ENCODE results near the gene HAUS5. TPM values are rescaled to one million over a fixed set of nuclear protein-coding genes. Genes with fewer than 3 reads are reported as not detected.

HAUS5 gene
- total RNA-seq, 2 experiments from 2014 or later: 58.1 to 61.5 TPM

DNA sequence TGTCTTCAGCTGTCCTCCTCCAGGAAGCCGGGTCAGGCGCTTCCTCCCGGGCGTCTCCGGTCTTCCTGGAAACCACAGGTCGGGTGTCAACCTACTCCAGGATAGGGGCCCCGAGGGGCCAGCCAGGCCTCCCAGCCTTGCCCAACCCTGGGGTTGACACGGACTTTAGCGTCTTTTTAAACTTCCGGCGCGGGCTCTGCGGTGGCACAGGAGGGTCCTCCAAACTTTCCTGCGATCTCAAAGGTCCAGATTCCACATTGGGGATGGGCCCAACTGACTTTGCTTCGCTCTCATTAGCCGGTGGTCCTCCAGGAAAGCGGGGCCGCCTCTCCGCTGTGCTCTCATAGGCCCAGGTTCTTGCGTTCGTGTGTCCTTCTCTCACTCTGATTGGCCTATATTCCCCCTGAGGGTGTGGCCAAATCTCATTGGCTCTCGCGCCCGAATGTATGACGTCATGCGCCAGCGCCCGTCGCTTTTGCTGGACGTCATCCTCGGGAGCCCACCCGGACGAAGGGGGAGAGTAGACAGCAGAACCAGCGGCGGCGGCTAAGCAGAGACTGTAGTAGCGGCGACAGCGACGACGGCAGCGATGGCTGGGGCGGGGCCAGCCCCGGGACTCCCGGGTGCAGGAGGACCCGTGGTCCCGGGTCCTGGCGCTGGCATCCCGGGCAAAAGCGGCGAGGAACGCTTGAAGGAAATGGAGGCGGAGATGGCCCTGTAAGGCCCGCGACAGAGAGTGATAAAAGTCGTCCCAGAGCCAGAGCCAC lies 16.2 kb downstream of the HAUS5 start, which contains the start of gene RBM42:
RBM42 (plus strand) TSS at position 472 of the 767 bp plus-strand sequence; CDS start at position 590, 118 bp downstream.
- peak within 1 kb of the TSS; percentile 96 for H3K4me2 ChIP-seq (ENCODE audit: low read length)
- intact Hi-C loops (cut with micrococcal nuclease; ENCODE audit: unreplicated experiment): loop anchor here (2.0 to 5.0 kb wide), 3 partner anchors 16 to 381 kb away; partner anchors contain the start of genes HAUS5 and LSR
- H3K79me2 ChIP-seq (ENCODE audit: insufficient read depth, low read depth, low read length): peaks cover 10% of the 10 kb centered on the region
- ChIA-PET POLR2A (interaction anchor here (1.9 kb wide), 1 partner anchor 14 kb away, joined by 5 read pairs; no protein-coding TSS in a partner anchor), CTCF (ENCODE audit: unreplicated experiment) (interaction anchor here (0.5 kb wide), 1 partner anchor 473 kb away, joined by 3 read pairs; no protein-coding TSS in a partner anchor)
- H4K20me1 ChIP-seq (ENCODE audit: insufficient read depth, low read length): no peaks in the 10 kb centered on the region
- H3K9me2 ChIP-seq (ENCODE audit: insufficient read depth, low read length): no peaks in the 10 kb centered on the region
- DNase-seq (ENCODE audit: low spot score): peak; percentile 99
- peaks cover 18% of the 10 kb centered on the region for H3K4me1 ChIP-seq (ENCODE audit: insufficient read depth, low read length, poor library complexity, severe bottlenecking)
- H3K4me3 ChIP-seq (ENCODE audit: low read depth, low read length, poor library complexity, severe bottlenecking): peak within 1 kb of the TSS; percentile 83
- H3K36me3 ChIP-seq (ENCODE audit: insufficient read depth, low read length): peaks cover 34% of the 10 kb centered on the region
- H3K27ac ChIP-seq (ENCODE audit: low read depth, low read length, poor library complexity, severe bottlenecking): peak within 1 kb of the TSS; percentile 68
- BruUV-seq (replicated peaks): no TSS peak
- peak within 1 kb of the TSS; percentile 86 for H2AFZ ChIP-seq (ENCODE audit: low read length)
- no peak for TF ChIP-seq EZH2phosphoT487 (IDR thresholded peaks at IDR 0.05; ENCODE audit: borderline replicate concordance, low read depth, low read length)
- TF ChIP-seq, protein P1, sequence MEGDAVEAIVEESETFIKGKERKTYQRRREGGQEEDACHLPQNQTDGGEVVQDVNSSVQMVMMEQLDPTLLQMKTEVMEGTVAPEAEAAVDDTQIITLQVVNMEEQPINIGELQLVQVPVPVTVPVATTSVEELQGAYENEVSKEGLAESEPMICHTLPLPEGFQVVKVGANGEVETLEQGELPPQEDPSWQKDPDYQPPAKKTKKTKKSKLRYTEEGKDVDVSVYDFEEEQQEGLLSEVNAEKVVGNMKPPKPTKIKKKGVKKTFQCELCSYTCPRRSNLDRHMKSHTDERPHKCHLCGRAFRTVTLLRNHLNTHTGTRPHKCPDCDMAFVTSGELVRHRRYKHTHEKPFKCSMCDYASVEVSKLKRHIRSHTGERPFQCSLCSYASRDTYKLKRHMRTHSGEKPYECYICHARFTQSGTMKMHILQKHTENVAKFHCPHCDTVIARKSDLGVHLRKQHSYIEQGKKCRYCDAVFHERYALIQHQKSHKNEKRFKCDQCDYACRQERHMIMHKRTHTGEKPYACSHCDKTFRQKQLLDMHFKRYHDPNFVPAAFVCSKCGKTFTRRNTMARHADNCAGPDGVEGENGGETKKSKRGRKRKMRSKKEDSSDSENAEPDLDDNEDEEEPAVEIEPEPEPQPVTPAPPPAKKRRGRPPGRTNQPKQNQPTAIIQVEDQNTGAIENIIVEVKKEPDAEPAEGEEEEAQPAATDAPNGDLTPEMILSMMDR (conservative IDR thresholded peaks at IDR 0.05; ENCODE audit: low read length): no peak
- no peaks in the 10 kb centered on the region for H3K9me3 ChIP-seq (ENCODE audit: low read length)

DNA sequence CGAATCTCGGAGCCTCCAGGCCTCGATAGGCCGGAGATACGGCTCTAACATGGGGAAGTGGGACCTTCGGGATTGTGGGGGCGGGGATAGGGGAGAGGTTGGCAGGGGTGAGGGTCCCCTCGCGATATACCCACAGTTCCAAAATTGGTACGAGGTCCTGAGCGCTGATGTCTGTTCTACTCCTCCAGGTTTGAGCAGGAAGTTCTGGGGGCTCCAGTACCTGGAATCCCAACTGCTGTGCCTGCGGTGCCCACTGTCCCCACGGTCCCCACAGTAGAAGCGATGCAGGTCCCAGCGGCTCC lies 16.7 kb downstream of the HAUS5 start:
- Histone ChIP-seq H3K4me3 (ENCODE audit: low read depth, low read length, poor library complexity, severe bottlenecking) (peak overlapping the region; percentile 83), H2AFZ (ENCODE audit: low read length) (peak overlapping the region; percentile 57; the same call in 1 of the 2 replicates), H3K4me1 (ENCODE audit: insufficient read depth, low read length, poor library complexity, severe bottlenecking) (peaks cover 18% of the 10 kb centered on the region), H3K79me2 (ENCODE audit: insufficient read depth, low read depth, low read length) (peaks cover 10% of the 10 kb centered on the region), H3K9me2 (ENCODE audit: insufficient read depth, low read length) (no peaks in the 10 kb centered on the region), H4K20me1 (ENCODE audit: insufficient read depth, low read length) (no peaks in the 10 kb centered on the region), H3K4me2 (ENCODE audit: low read length) (peak overlapping the region; percentile 86), H3K27ac (ENCODE audit: low read depth, low read length, poor library complexity, severe bottlenecking) (peak overlapping the region; percentile 9), H3K9me3 (ENCODE audit: low read length) (no peaks in the 10 kb centered on the region), H3K36me3 (ENCODE audit: insufficient read depth, low read length) (peaks cover 39% of the 10 kb centered on the region)
- TSS peak; percentile 60 for BruUV-seq (replicated peaks)
- DNase-seq (ENCODE audit: low spot score): no peak
- no peak for TF ChIP-seq EZH2phosphoT487 (IDR thresholded peaks at IDR 0.05; ENCODE audit: borderline replicate concordance, low read depth, low read length)
- TF ChIP-seq, protein P1 (conservative IDR thresholded peaks at IDR 0.05; ENCODE audit: low read length): no peak
- intact Hi-C loops (cut with micrococcal nuclease; ENCODE audit: unreplicated experiment): loop anchor here (2.0 to 5.0 kb wide), 3 partner anchors 16 to 382 kb away; partner anchors contain the start of genes HAUS5 and LSR
- CTCF ChIA-PET (ENCODE audit: unreplicated experiment): no interaction called here
- POLR2A ChIA-PET: interaction anchor here (1.9 kb wide), 1 partner anchor 14 kb away, joined by 5 read pairs; no protein-coding TSS in a partner anchor
